Measurements from ENCODE around the gene KRT8. TPM values are rescaled to one million over a fixed set of nuclear protein-coding genes. Genes with fewer than 3 reads are reported as not detected.
A peak's percentile ranks its signal among the peaks of the same experiment; 100 is the strongest.

Gene KRT8
- total RNA-seq, 2 experiments from 2014 or later, result not detected

DNA sequence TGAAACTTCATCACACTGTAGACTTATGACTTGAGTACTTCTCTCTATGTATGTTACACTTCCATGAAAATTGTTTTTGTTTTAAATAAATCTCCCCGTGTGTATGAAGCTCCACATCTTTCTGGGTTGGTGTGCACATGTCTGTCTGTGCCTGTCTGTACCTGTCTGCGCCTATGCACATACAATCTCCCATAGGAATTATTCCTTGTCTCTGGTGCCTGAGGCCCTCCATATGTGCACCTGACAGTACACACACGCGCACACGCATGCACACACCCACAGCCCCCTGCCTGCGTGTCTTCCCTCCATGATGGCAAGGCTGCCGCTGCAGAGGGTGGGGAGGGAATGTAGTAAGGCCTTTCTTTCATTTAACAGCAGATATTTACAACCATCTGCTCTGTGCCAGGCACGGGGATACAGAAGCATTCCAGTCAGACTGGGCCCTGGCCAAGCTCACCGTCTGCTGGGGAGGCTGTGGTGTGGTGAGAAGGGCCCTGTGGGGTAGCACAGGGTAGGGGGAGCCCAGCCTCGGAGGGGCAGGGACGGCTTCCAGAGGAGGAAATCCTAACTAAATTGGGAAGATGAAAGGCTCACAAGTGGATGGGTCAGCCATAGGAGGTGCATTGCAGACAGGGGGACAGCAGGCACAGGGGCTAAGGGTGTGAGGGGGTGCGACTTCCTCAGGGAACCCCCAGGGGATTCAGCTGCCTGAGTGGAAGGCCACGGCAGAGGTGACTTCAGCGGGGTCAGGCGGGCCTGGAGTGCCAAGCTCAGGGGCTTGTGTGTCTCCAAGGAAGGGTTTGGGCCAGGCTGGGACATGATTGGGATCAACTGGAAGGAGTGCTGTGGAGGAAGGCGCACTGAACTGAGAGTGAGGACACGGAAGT is 26.1 kb downstream of the KRT8 start:
- Mint-ChIP-seq H3K27me3 (ENCODE audit: low read depth) (peaks cover 11% of the 10 kb centered on the region), H3K4me1 (ENCODE audit: low read depth) (peaks cover 20% of the 10 kb centered on the region), H3K36me3 (ENCODE audit: low read depth) (no peaks in the 10 kb centered on the region), H3K27ac (no peak overlapping the region), H3K9me3 (ENCODE audit: insufficient read depth) (no peaks in the 10 kb centered on the region), H3K4me3 (no peak overlapping the region)
- POLR2A ChIA-PET, result interaction anchor here (0.6 kb wide), 1 partner anchor 434 kb away, joined by 3 read pairs; no protein-coding TSS in a partner anchor
- ATAC-seq, result no peak
- DNase-seq, result no peak
- CTCF ChIA-PET, result interaction anchor here (0.7 to 21.6 kb wide), 42 partner anchors 8 to 721 kb away, joined by 3 to 736 read pairs (median 5); partner anchors contain the start of genes EIF4B, KRT1, KRT74 and KRT8

DNA sequence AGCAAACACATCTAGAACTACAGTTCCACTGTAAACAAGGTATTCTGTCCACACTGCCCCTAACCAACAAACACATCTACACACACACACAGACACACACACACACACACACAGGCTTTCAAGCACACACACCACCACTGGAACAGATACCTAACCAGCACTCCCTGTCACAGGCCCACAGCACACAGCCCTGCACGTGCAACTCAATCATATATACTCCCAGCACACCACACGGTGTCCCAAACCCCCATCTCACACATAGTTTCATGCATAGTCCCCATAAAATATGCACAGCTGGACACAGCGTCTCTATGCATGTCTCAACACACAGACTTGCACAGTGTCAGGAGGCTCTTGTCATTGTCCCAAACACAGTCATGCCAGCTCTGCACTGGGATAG is 27.6 kb downstream of the KRT8 start:
- no peaks in the 10 kb centered on the region for H3K36me3 Mint-ChIP-seq (ENCODE audit: low read depth)
- H3K4me1 Mint-ChIP-seq (ENCODE audit: low read depth), result peaks cover 27% of the 10 kb centered on the region
- ATAC-seq, result no peak
- H3K27me3 Mint-ChIP-seq (ENCODE audit: low read depth), result peaks cover 16% of the 10 kb centered on the region
- DNase-seq, result no peak
- H3K27ac Mint-ChIP-seq, result no peak overlapping the region
- H3K4me3 Mint-ChIP-seq, result no peak overlapping the region
- CTCF ChIA-PET, result interaction anchor here (0.8 to 21.6 kb wide), 5 partner anchors 8 to 598 kb away, joined by 3 to 736 read pairs (median 34); partner anchors contain the start of gene KRT74
- H3K9me3 Mint-ChIP-seq (ENCODE audit: insufficient read depth), result no peaks in the 10 kb centered on the region
- POLR2A ChIA-PET, result no interaction called here

DNA sequence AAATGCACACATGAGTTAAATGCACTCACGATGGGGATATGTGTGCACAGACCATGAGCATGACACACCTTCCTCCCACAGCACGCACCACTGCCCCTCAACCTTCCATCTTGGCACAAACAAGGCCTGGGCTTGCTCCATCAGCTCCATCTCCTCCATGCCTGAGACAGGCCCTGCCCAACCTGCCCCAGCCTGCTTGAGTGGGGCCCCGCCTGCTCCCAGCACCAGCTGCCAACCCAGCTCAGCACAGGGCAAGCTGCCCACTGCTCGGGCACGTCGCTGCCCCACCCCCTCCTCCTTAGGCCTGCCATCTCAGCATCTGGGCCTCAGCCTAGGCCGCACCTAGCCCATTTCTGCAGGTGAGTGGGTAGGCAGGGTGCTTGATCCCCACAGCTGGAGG is 28.5 kb downstream of the KRT8 start:
- Mint-ChIP-seq H3K27ac (no peak overlapping the region), H3K9me3 (ENCODE audit: insufficient read depth) (no peaks in the 10 kb centered on the region), H3K27me3 (ENCODE audit: low read depth) (peaks cover 15% of the 10 kb centered on the region), H3K4me1 (ENCODE audit: low read depth) (peaks cover 27% of the 10 kb centered on the region), H3K4me3 (no peak overlapping the region), H3K36me3 (ENCODE audit: low read depth) (no peaks in the 10 kb centered on the region)
- DNase-seq (no peak), ATAC-seq (no peak)
- POLR2A ChIA-PET, result no interaction called here
- CTCF ChIA-PET, result interaction anchor here (0.8 to 21.6 kb wide), 4 partner anchors 9 to 504 kb away, joined by 3 to 736 read pairs (median 20); partner anchors contain the start of gene KRT74

DNA sequence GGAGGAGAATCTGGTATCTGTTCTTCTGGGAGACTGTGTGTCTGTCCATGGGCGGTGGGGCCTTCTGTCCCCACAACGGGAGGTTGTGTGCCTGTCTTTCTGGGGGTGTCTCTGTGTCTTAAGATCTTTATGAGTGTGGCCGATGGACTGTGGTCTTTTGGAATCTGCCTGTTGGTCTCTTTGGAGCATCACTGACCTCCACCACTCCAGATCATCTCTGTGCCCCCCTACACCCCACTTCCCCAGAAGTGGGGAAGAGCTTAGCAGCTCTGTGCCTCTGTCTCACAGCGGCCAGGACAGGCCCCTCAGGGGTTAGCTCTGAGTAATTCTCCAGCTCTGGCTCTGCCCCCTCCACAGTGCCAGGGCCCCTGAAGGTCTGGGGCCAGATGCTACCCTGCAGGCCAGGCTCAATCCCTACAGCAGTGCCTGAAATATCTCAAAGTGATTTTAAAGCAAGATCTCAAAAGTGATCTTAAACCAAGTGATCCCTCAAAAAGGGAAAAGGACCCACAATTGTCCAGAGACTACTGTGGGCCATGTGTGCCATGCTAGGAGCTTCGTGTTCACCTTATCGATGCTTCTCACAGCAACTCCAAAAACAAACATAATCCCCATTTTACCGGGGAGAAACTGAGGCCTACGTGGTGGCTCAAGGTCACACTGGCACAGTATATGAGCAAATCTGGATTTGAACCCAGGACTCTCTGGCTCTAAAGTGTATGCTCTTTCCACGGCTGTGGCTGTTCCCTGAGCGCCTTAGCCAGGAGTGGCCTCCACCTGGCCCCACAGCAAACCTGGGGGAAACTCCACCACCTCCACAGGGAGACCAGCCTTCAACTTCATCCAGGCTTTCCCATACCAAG is 30.1 kb downstream of the KRT8 start:
- ATAC-seq, result no peak
- H3K27ac Mint-ChIP-seq, result peak overlapping the region; percentile 79
- CTCF ChIA-PET, result interaction anchor here (1.4 to 21.6 kb wide), 7 partner anchors 10 to 717 kb away, joined by 3 to 736 read pairs (median 10); partner anchors contain the start of gene KRT74

DNA sequence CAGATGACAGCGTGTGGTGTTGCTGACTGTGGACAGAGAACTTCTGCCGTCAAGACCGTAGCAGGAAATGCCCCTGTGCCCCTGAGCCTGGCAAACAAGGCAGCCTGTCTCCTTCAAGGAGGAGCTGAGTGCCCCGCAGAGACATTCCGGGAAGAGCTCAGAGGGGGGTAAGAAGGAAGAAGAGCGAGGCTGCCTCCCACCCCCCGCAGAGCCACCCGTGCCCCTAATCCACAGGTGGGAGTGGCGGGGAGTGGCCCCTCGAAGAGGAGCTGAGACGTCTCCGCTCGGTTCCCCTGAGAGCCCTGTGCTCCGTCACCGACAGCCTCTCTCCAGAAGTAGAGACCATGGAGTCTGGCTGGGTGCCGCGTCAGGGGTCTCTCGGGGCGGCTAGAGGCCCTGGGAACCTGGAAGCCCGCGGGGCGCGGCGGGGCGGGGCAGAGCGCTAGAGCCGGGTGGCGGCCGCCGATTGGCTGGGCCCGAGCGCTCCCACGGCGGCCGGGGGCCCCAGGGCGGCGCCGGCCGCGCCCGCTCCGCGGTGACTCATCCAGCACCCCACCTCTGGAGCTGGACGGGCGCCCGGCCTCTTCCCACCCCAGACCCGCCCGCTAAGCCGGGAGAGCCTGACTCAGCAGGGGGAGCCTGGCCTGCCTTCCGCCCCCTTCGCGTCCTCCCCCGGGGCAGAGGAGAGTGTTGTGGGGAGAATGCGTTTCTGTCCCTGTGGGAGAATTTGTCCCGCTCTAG is 30.9 kb downstream of the KRT8 start:
- H3K9me3 Mint-ChIP-seq (ENCODE audit: insufficient read depth), result no peaks in the 10 kb centered on the region
- H3K27ac Mint-ChIP-seq, result peak overlapping the region; percentile 79

More for the DNA sequence above, 30.1 kb downstream of the KRT8 start:
- Mint-ChIP-seq H3K4me1 (ENCODE audit: low read depth) (peaks cover 27% of the 10 kb centered on the region), H3K36me3 (ENCODE audit: low read depth) (no peaks in the 10 kb centered on the region), H3K4me3 (peak overlapping the region; percentile 69), H3K9me3 (ENCODE audit: insufficient read depth) (no peaks in the 10 kb centered on the region), H3K27me3 (ENCODE audit: low read depth) (peaks cover 9% of the 10 kb centered on the region)
- POLR2A ChIA-PET, result interaction anchor here (0.6 to 1.4 kb wide), 2 partner anchors 224 to 289 kb away, joined by 3 read pairs; no protein-coding TSS in a partner anchor
- no peak for DNase-seq

DNA sequence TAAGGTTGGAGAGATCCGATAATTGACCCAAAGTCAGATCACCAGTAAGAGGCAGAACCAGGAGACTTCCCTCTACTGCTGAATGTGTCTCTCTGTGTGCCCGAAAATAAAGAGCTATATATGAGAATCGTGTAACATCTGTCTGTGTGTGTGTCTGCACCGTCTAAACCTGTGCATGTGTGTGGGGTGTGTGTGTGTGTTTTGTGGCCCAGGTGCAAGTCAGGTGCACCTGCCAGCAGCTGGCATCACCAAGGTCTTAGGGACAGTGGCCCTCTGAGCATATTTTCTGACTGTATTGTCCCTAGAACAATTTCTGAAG is 31.4 kb downstream of the KRT8 start:
- ChIA-PET POLR2A (interaction anchor here (0.6 to 1.4 kb wide), 2 partner anchors 288 to 502 kb away, joined by 3 to 4 read pairs; no protein-coding TSS in a partner anchor), CTCF (interaction anchor here (0.6 to 21.6 kb wide), 14 partner anchors 12 to 716 kb away, joined by 3 to 736 read pairs (median 4); partner anchors contain the start of genes KRT74 and KRT79)
- DNase-seq, result no peak
- Mint-ChIP-seq H3K4me1 (ENCODE audit: low read depth) (peaks cover 23% of the 10 kb centered on the region), H3K27me3 (ENCODE audit: low read depth) (peaks cover 9% of the 10 kb centered on the region), H3K27ac (peak overlapping the region; percentile 77), H3K9me3 (ENCODE audit: insufficient read depth) (no peaks in the 10 kb centered on the region), H3K36me3 (ENCODE audit: low read depth) (no peaks in the 10 kb centered on the region), H3K4me3 (peak overlapping the region; percentile 60)
- no peak for ATAC-seq

More for the DNA sequence above, 30.9 kb downstream of the KRT8 start:
- H3K36me3 Mint-ChIP-seq (ENCODE audit: low read depth), result no peaks in the 10 kb centered on the region
- peaks cover 23% of the 10 kb centered on the region for H3K4me1 Mint-ChIP-seq (ENCODE audit: low read depth)
- peak overlapping the region; percentile 69 for H3K4me3 Mint-ChIP-seq
- ChIA-PET POLR2A (interaction anchor here (0.6 to 1.4 kb wide), 2 partner anchors 225 to 288 kb away, joined by 3 read pairs; no protein-coding TSS in a partner anchor), CTCF (interaction anchor here (0.6 to 21.6 kb wide), 13 partner anchors 11 to 717 kb away, joined by 3 to 736 read pairs (median 4); partner anchors contain the start of genes KRT74 and KRT79)
- peak; percentile 61 for DNase-seq
- peaks cover 9% of the 10 kb centered on the region for H3K27me3 Mint-ChIP-seq (ENCODE audit: low read depth)
- peak; percentile 88 for ATAC-seq

DNA sequence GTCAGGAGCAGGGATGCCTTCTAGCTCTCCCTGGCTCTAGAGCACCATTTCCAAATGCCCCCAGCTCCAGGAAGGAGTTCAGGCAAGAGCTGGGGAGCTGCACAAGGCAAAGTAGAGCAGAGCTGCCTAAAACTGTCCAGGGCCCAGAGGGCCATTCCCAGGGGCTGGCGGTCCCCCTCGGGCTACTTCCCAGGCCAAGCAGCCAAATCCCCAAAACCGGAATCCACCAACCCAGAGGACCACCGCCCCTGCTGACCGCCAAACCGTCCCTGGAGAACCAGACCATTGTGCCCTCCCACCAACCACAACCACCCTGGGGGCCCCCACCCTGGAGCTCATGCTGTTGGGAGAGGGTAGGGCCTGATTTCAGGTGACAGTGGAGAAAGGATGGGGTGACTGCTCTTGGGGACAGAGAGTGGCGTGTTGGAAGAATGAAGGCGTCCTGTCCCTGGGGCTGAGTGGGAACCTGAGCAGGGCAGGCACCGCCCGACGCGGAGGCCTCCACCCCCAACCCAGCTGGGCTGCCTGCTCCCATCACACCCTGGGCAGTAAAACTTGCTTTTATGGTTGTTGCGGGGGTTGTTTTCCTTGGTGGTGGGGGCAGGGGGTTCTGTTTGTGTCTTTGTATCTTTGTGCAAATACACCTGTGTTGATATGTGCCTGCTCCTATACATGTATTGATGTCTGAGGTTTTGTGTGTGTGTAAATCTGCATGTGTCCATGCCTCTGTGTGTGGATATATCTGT is 32.1 kb downstream of the KRT8 start:
- Mint-ChIP-seq H3K4me3 (no peak overlapping the region), H3K4me1 (ENCODE audit: low read depth) (peaks cover 26% of the 10 kb centered on the region), H3K9me3 (ENCODE audit: insufficient read depth) (no peaks in the 10 kb centered on the region), H3K36me3 (ENCODE audit: low read depth) (no peaks in the 10 kb centered on the region), H3K27ac (no peak overlapping the region), H3K27me3 (ENCODE audit: low read depth) (peaks cover 9% of the 10 kb centered on the region)
- DNase-seq, result no peak
- ChIA-PET CTCF (interaction anchor here (0.9 to 21.6 kb wide), 10 partner anchors 12 to 500 kb away, joined by 3 to 736 read pairs (median 4); partner anchors contain the start of genes KRT74 and KRT79), POLR2A (interaction anchor here (0.6 kb wide), 1 partner anchor 502 kb away, joined by 4 read pairs; no protein-coding TSS in a partner anchor)
- ATAC-seq, result no peak

DNA sequence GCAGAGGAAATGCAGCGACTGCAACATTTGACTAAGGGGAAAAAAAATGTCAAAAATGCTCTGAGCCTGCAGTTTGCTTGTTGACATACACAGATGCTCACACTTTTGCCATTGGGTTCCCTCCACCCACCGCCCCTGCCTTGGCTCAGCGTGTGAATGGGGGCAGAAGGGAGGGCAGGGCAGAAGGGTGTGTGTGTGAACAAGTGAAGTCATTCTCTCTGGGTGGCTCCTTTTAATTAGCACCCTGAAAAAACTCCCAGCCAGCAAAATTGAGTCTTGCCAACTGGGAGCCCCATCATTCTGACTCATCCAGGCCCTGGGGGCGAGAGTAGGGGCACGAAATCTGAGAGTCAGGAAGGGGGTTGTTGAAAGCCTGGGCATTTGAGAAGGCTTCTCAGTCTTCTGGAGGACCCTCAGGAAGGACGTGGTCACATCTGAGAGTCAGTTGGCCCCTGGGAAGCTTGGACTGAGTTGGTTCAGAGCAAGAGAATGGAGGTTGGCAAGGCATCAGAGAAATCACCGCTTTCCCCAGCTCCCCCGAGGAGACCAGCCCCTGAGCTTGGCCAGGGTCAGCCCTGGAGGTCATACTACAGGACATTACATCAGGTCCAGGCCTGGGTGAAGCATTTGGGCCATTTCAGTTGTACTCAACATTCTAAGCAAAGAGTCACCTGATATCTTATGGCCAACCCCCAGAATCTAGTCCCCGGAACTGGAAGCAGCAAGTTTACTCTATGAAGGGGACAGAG is 33.4 kb downstream of the KRT8 start:
- Mint-ChIP-seq H3K27ac (no peak overlapping the region), H3K9me3 (ENCODE audit: insufficient read depth) (no peaks in the 10 kb centered on the region), H3K36me3 (ENCODE audit: low read depth) (no peaks in the 10 kb centered on the region), H3K27me3 (ENCODE audit: low read depth) (peaks cover 9% of the 10 kb centered on the region), H3K4me1 (ENCODE audit: low read depth) (peaks cover 36% of the 10 kb centered on the region), H3K4me3 (no peak overlapping the region)
- ATAC-seq, result no peak
- ChIA-PET POLR2A (no interaction called here), CTCF (interaction anchor here (0.7 to 21.6 kb wide), 22 partner anchors 9 to 714 kb away, joined by 3 to 736 read pairs (median 4); partner anchors contain the start of genes EIF4B, KRT1 and KRT74)
- DNase-seq, result no peak

DNA sequence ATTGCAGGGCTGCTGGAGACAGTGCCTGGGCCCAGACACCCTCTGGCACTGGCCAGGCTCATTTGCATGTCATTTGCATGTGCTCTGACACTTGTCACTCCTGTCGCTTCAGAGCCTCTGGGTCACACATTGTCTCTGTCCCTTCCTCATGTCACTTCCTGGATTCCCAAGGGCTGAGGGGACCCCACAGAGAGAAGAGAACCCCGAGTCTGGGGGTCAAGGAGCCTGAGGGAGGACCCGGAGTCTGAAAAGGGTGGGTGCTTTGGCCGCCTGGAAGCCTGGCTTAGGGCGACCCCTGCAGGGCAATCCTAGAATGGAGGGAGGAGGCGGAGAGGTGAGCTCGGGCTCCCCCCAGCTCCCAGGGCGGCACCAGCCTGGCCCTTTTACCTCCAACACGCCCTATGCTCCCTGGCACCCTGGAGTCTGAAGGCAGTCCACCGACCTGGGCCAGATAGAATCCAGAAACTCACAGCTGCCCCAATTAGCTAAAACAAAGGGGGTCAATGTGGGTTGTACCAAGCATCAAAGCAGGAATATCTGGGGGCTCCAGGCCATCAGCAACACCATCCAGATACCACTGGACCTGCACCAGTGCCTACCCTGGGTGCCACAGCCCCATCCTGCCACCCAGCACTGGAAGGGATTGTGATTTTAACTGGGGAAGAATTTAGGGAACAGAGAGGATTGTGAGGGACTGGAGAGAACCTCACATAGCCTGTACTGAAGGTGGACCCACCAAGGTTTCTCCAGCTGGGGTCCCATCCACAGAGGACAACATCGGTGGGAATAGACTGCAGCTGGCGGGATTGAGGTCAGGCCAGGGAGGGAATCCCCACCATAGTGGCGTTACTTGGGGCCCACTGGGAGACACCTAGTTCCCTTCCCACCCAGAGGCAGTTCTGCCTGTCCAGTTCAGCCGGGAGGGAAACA is 34.2 kb downstream of the KRT8 start:
- POLR2A ChIA-PET, result interaction anchor here (1.0 kb wide), 1 partner anchor 289 kb away, joined by 3 read pairs; no protein-coding TSS in a partner anchor
- Mint-ChIP-seq H3K4me1 (ENCODE audit: low read depth) (peaks cover 36% of the 10 kb centered on the region), H3K4me3 (no peak overlapping the region), H3K36me3 (ENCODE audit: low read depth) (no peaks in the 10 kb centered on the region), H3K27ac (no peak overlapping the region), H3K9me3 (ENCODE audit: insufficient read depth) (no peaks in the 10 kb centered on the region), H3K27me3 (ENCODE audit: low read depth) (peaks cover 6% of the 10 kb centered on the region)
- CTCF ChIA-PET, result interaction anchor here (0.6 to 21.6 kb wide), 60 partner anchors 9 to 714 kb away, joined by 3 to 736 read pairs (median 4); partner anchors contain the start of genes EIF4B, KRT1, KRT4 and KRT74
- ATAC-seq (peak; percentile 60), DNase-seq (peak; percentile 85)

Measured in activated CD8-positive, alpha-beta T cell treated with anti-CD3 and anti-CD28 coated beads, Interleukin-2, amount 10 ng/mL, durations not matched to agents 7 days and 5 days (primary cell).